Type B pancreatic cell (in vitro differentiated cells): ENCODE data around the gene HMCES. TPM values are rescaled to one million over a fixed set of nuclear protein-coding genes. Genes with fewer than 3 reads are reported as not detected.
"Not testable (repeated sequence)": the region's sequence is repeated elsewhere in the genome, so short reads cannot be mapped to it uniquely, and the experiment has no call there.

ENCODE experiments used
- DNase-seq: peaks from one replicate; pipeline ENCODE4 v3.0.0; 2021; ENCODE audit warnings: mixed read lengths; ENCODE audit not compliant: unreplicated experiment; ENCODE audit errors: extremely low spot score
- H3K27ac Mint-ChIP-seq: 2 replicates; pipeline ENCODE4 v1.8.0; 2021; ENCODE audit warnings: mild to moderate bottlenecking, mixed read lengths
- H3K27me3 Mint-ChIP-seq: 2 replicates; pipeline ENCODE4 v1.8.0; 2021; ENCODE audit warnings: mixed read lengths
- H3K36me3 Mint-ChIP-seq: 2 replicates; pipeline ENCODE4 v1.8.0; 2021; ENCODE audit warnings: mixed read lengths
- H3K4me1 Mint-ChIP-seq: one replicate; pipeline ENCODE4 v1.8.0; 2021; ENCODE audit warnings: mixed read lengths; ENCODE audit not compliant: unreplicated experiment
- H3K4me3 Mint-ChIP-seq: 2 replicates; pipeline ENCODE4 v1.8.0; 2021; ENCODE audit warnings: mild to moderate bottlenecking, mixed read lengths
- H3K9me3 Mint-ChIP-seq: 2 replicates; pipeline ENCODE4 v1.8.0; 2021; ENCODE audit warnings: mixed read lengths
- CTCF ChIP-seq: fragments of 200-600 bp; sonication (generic); conservative IDR thresholded peaks from 2 replicates; pipeline ENCODE4 v1.5.0; 2021; ENCODE audit warnings: antibody characterized with exemption, mild to moderate bottlenecking
- total RNA-seq: library from RNA; stranded (reverse); gene quantifications from 2 replicates; pipeline ENCODE4 v1.2.1, GENCODE V29; 2021; ENCODE audit warnings: low replicate concordance

HMCES gene
- total RNA-seq, 1 donor from 2014 or later, result 34.9 TPM

DNA sequence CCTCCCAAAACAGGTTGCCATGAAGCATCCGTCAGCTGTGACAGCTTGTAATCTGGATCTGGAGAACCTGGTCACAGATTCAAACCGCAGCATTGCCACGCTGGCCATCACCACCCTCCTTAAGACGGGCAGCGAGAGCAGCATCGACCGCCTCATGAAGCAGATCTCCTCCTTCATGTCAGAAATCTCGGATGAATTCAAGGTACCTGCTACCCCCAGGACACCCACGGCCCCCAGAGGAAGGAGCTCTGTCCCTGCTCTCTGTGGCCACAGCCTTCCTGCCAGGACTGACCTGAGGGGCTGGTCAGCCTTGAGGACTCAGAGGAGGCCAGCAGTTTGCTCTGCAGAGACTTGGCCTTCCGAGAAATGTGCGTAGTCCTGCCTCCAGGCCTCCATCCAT lies 18.1 kb upstream of the HMCES start:
- H3K4me1 Mint-ChIP-seq, result no peaks in the 10 kb centered on the region
- H3K36me3 Mint-ChIP-seq, result peaks cover 18% of the 10 kb centered on the region

DNA sequence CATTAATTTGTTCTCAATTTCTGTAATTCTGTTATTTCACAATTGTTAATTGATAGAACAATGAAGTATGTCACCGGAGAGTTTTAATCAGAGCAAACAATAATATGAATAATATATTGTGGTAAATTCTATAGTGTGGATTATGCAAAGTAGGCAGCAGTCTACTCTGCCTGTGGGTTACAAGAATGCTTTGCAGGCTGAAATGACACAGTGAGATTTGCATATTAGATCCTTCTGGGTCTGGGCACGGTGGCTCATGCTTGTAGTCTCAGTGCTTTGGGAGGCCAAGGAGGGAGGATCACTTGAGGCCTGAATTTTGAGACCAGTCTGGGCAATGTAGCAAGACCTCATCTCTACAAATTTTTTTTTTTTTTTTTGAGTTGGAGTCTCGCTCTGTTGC lies 16.8 kb upstream of the HMCES start:
- H3K36me3 Mint-ChIP-seq, result peaks cover 24% of the 10 kb centered on the region

More for the DNA sequence above, 18.1 kb upstream of the HMCES start:
- no peaks in the 10 kb centered on the region for H3K27me3 Mint-ChIP-seq
- no peak for DNase-seq
- H3K4me3 Mint-ChIP-seq, result no peak overlapping the region
- H3K27ac Mint-ChIP-seq, result no peak overlapping the region
- H3K9me3 Mint-ChIP-seq, result no peaks in the 10 kb centered on the region
- TF ChIP-seq CTCF, result no peak

DNA sequence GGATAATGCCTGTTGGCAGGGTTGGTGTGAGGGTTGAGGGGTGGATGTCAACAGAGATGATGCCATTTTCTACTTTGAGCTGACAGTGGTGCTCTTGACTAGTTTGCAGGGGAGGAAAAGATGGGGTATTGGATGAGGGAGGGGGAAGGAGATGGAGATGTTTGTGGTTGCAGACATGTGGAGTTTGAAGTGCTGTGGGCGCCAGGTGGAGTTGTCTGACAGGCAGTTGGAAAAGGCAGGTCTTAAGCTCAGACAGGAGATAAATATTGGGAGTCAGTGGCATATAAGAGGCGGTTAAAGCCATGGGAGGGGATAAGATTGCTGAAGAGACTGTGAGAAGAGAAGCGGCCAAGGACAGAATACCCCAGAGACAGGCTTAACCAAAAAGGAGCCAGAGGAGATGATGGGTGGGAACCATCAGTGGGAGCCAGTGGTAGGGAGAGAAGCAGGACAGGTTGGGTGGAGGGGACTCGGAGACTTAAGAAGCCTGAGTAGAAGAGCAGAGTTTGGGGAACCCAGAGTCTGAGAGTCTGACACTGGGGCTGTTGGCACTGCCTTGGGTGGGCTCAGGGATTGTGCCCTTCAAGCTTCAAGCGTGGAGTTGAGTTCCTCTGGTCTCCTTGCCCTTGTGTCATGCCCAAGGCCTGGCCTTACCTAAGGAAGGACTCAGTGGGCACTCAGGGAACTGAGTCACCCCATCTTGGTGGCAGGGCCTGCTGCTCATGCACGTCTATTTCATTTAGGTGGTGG lies 15.3 kb upstream of the HMCES start:
- H3K27me3 Mint-ChIP-seq, result no peaks in the 10 kb centered on the region
- DNase-seq, result no peak
- TF ChIP-seq CTCF, result no peak
- no peak overlapping the region for H3K27ac Mint-ChIP-seq
- H3K4me1 Mint-ChIP-seq, result no peaks in the 10 kb centered on the region
- H3K36me3 Mint-ChIP-seq, result peaks cover 28% of the 10 kb centered on the region
- H3K9me3 Mint-ChIP-seq, result no peaks in the 10 kb centered on the region
- H3K4me3 Mint-ChIP-seq, result no peak overlapping the region

More for the DNA sequence above, 16.8 kb upstream of the HMCES start:
- Mint-ChIP-seq H3K4me1 (no peaks in the 10 kb centered on the region), H3K4me3 (no peak overlapping the region), H3K9me3 (no peaks in the 10 kb centered on the region), H3K27me3 (no peaks in the 10 kb centered on the region), H3K27ac (no peak overlapping the region)
- no peak for TF ChIP-seq CTCF
- no peak for DNase-seq

- H3K27ac Mint-ChIP-seq, H3K27me3 Mint-ChIP-seq, H3K4me1 Mint-ChIP-seq, H3K4me3 Mint-ChIP-seq, DNase-seq, H3K9me3 Mint-ChIP-seq: not testable (repeated sequence)
- peaks cover 38% of the 10 kb centered on the region for H3K36me3 Mint-ChIP-seq
Observed at GRCh38 chr3:129264994-129265393, 13.7 kb upstream of the HMCES start.

GRCh38 chr3:129266651-129267050 lies 12.0 kb upstream of the HMCES start:
- Mint-ChIP-seq H3K27ac (no peak overlapping the region), H3K4me1 (no peaks in the 10 kb centered on the region), H3K4me3 (no peak overlapping the region), H3K9me3 (no peaks in the 10 kb centered on the region), H3K36me3 (peaks cover 46% of the 10 kb centered on the region), H3K27me3 (no peaks in the 10 kb centered on the region)
- no peak for DNase-seq
- TF ChIP-seq CTCF, result no peak

DNA sequence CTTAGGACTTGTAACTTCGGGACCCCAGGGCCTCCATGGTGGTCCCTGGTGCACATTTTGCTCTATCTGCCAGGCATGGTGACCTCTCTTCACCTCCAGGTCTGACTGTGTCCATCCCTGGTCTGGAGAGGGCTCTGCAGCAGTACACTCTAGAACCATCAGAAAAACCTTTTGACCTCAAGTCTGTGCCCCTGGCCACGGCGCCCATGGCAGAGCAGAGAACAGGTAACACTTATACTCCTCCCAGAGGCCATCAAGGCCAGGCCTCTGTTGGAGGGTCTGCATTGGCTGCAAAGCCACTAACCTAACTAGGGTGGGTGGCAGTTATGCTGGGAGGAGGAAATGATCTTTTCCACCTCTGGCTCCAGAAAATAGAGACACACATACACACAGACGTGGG lies 10.3 kb upstream of the HMCES start:
- Mint-ChIP-seq H3K27me3 (no peaks in the 10 kb centered on the region), H3K4me3 (no peak overlapping the region), H3K9me3 (no peaks in the 10 kb centered on the region), H3K27ac (no peak overlapping the region), H3K36me3 (peaks cover 37% of the 10 kb centered on the region), H3K4me1 (no peaks in the 10 kb centered on the region)
- no peak for DNase-seq
- no peak for TF ChIP-seq CTCF
